IPS-15b (cell line): ENCODE results near the gene DAPP1.

Experiments
- H3K27me3 ChIP-seq: one replicate; pipeline ENCODE4 v1.6.1; 2013; ENCODE audit warnings: low read length; ENCODE audit not compliant: control insufficient read depth, insufficient read depth
- H3K36me3 ChIP-seq: one replicate; pipeline ENCODE4 v1.6.1; 2013; ENCODE audit warnings: low read length; ENCODE audit not compliant: control insufficient read depth, insufficient read depth
- H3K4me1 ChIP-seq: one replicate; pipeline ENCODE4 v1.6.1; 2013; ENCODE audit warnings: mild to moderate bottlenecking, low read length; ENCODE audit not compliant: control insufficient read depth, insufficient read depth
- H3K4me3 ChIP-seq: one replicate; pipeline ENCODE4 v1.5.1; 2013; ENCODE audit warnings: low read depth, low read length
- H3K9ac ChIP-seq: one replicate; pipeline ENCODE4 v1.6.1; 2013; ENCODE audit warnings: low read depth, mild to moderate bottlenecking, low read length
- H3K9me3 ChIP-seq: one replicate; pipeline ENCODE4 v1.6.1; 2013; ENCODE audit warnings: mild to moderate bottlenecking, low read length; ENCODE audit not compliant: control insufficient read depth, insufficient read depth

The DAPP1 gene

GRCh38 chr4:99859618-99860017 lies 43.0 kb downstream of the DAPP1 start:
- no peaks in the 10 kb centered on the region for H3K27me3 ChIP-seq
- no peaks in the 10 kb centered on the region for H3K9me3 ChIP-seq
- H3K36me3 ChIP-seq: no peaks in the 10 kb centered on the region
- no peak overlapping the region for H3K9ac ChIP-seq
- H3K4me1 ChIP-seq: no peaks in the 10 kb centered on the region
- H3K4me3 ChIP-seq: no peak overlapping the region

DNA sequence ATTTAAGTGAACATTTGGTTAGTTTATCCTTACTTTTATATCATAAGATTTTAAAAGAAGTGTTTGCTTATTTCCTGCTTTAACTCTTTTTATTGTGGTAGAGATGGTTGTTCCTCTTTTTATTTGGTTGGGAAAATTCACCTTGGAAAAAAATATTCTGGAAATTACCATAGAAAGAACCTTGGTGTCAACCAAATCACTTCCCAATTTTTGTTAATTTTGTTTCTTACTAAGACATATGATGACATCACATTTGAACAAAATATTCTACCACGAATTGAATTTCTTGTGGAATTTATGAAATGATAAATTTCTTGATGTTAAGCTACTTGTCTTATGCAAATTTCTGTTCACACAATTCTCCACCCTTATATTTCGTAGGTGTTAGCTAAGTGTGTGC lies 43.9 kb downstream of the DAPP1 start:
- H3K36me3 ChIP-seq: no peaks in the 10 kb centered on the region
- no peaks in the 10 kb centered on the region for H3K27me3 ChIP-seq
- H3K4me3 ChIP-seq: no peak overlapping the region
- H3K4me1 ChIP-seq: no peaks in the 10 kb centered on the region
- no peaks in the 10 kb centered on the region for H3K9me3 ChIP-seq
- H3K9ac ChIP-seq: no peak overlapping the region

DNA sequence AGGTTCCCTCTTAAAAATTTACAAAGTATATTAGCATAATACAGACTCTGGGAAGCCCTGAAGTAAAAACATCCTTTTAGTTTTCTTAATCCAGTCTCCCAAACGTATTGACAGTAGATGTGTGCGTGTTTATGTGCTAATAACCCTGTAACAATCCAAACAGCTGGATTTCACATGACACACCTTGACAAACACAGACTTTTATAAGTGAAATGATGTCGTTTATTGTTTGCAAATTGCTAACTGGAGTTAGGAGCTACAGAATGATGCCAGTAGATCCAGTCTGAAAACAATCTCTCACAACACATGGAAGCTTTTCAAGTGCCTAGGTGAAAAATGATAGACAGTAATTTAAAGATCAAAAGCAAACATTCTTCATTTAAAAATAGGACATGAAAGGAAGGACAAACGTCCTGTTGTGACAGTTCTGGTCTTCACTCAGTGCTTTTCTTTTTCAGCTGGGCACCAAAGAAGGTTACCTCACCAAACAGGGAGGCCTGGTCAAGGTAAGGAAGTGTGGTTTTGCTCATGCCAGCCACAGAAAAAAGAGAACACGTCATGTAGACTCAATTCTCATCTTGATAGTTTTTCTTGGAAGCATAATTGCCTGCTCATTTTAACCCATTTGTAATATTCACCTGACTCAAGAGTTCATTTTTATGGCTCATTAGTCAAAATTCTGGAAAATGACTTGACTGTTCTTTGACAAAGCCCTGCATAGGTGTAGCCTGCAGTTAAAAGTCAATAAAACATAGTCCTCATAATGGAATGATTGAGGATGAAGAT lies 44.7 kb downstream of the DAPP1 start:
- Histone ChIP-seq H3K9ac (no peak overlapping the region), H3K36me3 (no peaks in the 10 kb centered on the region), H3K4me1 (no peaks in the 10 kb centered on the region), H3K9me3 (no peaks in the 10 kb centered on the region), H3K27me3 (no peaks in the 10 kb centered on the region), H3K4me3 (no peak overlapping the region)

DNA sequence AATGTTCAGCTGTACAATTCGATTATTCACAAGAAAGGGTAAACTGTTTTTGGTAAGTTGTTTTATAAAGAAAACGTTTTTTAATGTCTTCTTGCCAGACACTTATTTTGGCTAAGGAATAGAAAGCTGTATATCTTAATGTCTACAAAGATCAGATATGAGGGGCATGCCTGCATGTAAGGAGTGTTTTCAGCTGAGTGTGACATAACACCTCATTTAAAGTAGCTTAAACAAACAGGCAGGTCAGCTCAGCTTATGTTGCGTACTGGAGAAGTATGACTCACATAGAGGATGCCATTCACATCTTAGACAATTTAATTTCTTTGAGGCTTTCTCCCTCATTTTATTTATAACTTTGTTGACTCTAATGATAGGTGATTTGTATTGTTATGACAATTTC lies 47.2 kb downstream of the DAPP1 start:
- no peak overlapping the region for H3K4me3 ChIP-seq
- no peaks in the 10 kb centered on the region for H3K36me3 ChIP-seq

DNA sequence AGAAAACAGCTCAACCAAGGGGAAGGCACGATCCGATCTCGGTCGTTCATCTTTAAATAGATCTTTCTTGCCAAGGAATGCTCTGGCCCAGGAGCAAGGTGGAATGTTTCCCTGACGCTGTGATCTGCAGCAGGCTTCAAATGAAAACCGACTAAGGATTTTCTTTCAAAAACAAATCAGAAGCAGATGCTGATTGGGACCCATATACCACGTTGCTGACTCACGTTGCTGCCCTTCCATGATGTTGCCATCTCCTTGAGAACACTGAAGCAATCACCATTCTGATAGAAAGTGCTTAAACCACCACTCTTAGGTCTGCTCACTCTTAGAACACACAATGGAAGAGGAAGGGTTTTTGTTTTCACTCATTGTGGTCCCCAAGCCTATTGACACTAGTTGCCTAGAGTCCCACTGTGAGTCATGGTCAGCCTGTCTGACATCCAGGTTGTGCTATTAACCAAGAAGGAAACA lies 51.5 kb downstream of the DAPP1 start:
- no peaks in the 10 kb centered on the region for H3K36me3 ChIP-seq

More for the DNA sequence above, 47.2 kb downstream of the DAPP1 start:
- Histone ChIP-seq H3K27me3 (no peaks in the 10 kb centered on the region), H3K9ac (no peak overlapping the region), H3K4me1 (no peaks in the 10 kb centered on the region), H3K9me3 (no peaks in the 10 kb centered on the region)

DNA sequence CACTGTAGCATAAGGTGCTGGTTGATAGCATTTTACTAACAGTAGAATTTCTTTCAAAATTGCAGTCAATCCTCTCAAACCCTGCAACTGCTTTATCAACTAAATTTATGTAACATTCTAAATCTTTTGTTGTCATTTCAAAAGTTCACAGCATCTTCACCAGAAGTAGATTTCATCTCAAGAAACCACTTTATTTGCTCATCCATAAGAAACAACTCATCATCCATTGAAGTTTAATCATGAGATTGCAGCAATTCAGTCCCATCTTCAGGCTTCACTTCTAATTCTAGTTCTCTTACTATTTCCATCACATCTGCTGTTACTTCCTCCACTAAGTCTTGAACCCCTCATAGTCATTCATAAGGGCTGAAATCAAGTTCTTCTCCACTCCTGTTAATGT lies 55.9 kb downstream of the DAPP1 start:
- Histone ChIP-seq H3K4me3 (no peak overlapping the region), H3K9me3 (no peaks in the 10 kb centered on the region), H3K4me1 (no peaks in the 10 kb centered on the region), H3K27me3 (no peaks in the 10 kb centered on the region), H3K36me3 (no peaks in the 10 kb centered on the region), H3K9ac (no peak overlapping the region)

More for the DNA sequence above, 51.5 kb downstream of the DAPP1 start:
- Histone ChIP-seq H3K4me1 (no peaks in the 10 kb centered on the region), H3K9ac (no peak overlapping the region), H3K27me3 (no peaks in the 10 kb centered on the region), H3K9me3 (no peaks in the 10 kb centered on the region), H3K4me3 (no peak overlapping the region)

DNA sequence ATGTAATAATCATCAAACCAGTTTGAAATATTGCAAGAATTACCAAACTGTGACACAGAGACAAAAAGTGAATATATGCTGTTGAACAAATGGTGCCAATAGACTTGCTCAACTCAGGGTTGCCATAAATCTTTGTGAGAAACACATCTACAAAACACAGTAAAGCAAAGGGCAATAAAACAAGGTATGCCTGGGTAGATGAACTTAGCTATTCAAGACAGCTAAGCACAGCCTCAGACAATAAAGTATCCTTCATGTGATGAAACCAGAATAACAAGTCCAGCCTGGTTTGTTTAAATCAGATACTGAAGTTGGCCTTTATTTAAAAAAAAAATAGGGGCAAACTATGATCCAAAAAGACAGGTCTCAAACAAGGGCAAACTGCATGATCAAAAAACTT lies 58.4 kb downstream of the DAPP1 start:
- H3K27me3 ChIP-seq: no peaks in the 10 kb centered on the region
- no peak overlapping the region for H3K4me3 ChIP-seq
- H3K9me3 ChIP-seq: no peaks in the 10 kb centered on the region
- no peak overlapping the region for H3K9ac ChIP-seq
- no peaks in the 10 kb centered on the region for H3K4me1 ChIP-seq
- H3K36me3 ChIP-seq: peaks cover 2% of the 10 kb centered on the region

DNA sequence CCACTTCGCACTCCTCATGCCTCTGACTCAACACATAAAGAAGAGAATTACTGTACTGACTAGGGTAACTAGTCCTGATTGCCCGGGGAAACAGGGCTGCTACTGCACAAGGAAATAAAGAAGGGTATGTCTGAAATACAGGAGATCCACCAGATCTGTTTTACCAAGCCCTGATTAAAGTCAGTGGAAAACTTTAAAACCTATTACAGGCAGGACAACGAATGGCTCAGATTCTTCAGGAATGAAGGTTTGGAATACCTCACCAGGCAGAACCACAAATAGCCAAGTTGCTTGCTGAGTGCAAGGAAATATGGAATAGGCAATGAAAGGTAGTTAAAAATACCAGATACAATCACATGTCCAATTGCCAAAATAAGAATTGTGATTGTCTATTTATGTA lies 60.3 kb downstream of the DAPP1 start:
- H3K4me1 ChIP-seq: no peaks in the 10 kb centered on the region
- no peak overlapping the region for H3K9ac ChIP-seq
- H3K27me3 ChIP-seq: no peaks in the 10 kb centered on the region
- no peak overlapping the region for H3K4me3 ChIP-seq
- no peaks in the 10 kb centered on the region for H3K9me3 ChIP-seq
- peaks cover 2% of the 10 kb centered on the region for H3K36me3 ChIP-seq

DNA sequence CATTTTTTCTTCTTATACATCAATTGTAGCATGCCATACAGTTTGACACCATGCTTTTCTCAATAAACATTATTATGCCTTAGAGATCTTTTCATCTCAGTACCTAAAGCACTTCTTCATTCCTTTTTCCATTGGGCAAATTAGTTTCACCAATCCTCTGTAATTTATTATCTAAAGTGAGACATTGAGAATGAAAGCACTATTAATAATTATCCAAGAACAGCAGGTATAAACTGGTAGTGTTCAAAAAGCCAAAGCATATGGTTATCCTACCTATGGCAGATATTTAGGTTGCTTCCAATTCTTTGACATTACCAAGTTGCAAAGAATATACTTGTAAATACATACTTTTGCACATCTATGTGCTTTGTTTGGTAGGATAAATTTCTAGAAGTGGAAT lies 62.0 kb downstream of the DAPP1 start:
- Histone ChIP-seq H3K9ac (no peak overlapping the region), H3K27me3 (no peaks in the 10 kb centered on the region), H3K9me3 (no peaks in the 10 kb centered on the region), H3K4me3 (no peak overlapping the region), H3K36me3 (peaks cover 2% of the 10 kb centered on the region), H3K4me1 (no peaks in the 10 kb centered on the region)

DNA sequence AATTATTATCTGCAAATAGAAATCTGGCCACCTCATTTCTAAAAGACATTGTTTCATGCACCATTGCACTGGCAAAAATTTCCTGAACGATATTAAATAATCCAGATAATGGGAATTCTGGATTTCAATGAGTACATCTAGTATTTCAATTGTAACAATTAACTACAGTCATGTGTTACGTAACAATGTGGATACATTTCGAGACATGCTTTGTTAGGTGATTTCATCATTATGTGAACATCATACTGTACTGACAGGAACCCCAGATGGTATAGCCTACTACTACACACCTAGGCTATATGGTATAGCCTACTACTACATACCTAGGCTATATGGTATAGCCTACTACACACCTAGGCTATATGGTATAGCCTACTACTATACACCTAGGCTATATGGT lies 62.8 kb downstream of the DAPP1 start:
- Histone ChIP-seq H3K27me3 (no peaks in the 10 kb centered on the region), H3K9ac (no peak overlapping the region), H3K4me1 (no peaks in the 10 kb centered on the region), H3K36me3 (peaks cover 2% of the 10 kb centered on the region), H3K9me3 (no peaks in the 10 kb centered on the region), H3K4me3 (no peak overlapping the region)

DNA sequence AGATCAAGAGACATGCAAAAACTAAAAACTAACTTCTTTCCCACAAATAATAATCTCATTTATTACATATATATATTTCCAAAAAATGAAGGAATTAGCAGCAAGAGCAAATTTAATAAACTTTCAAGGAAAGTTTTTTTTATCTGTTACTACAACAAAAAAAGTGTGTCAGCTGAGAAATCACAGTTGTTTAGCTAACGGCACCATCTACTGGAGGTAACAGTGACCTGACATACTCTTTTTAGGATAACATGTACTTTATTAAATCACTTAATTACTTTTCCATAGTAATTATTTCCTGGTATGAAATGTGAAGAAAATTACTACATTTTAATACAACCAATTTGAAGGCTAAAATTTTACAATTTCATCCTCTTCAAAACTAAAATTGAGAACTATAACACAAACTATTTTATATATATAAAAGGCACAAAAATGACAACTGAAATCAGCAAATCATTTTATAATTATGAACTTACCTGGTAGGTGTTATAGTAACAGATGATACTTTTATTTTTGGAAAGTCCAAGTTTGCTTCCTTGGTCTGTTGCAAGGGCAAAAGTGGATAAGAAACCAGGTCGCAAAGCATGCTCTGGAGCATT lies 68.5 kb downstream of the DAPP1 start:
- Histone ChIP-seq H3K9ac (no peak overlapping the region), H3K36me3 (no peaks in the 10 kb centered on the region), H3K4me3 (no peak overlapping the region), H3K4me1 (no peaks in the 10 kb centered on the region), H3K27me3 (no peaks in the 10 kb centered on the region), H3K9me3 (no peaks in the 10 kb centered on the region)

- Histone ChIP-seq H3K4me1 (no peaks in the 10 kb centered on the region), H3K9ac (no peak overlapping the region), H3K9me3 (no peaks in the 10 kb centered on the region), H3K27me3 (no peaks in the 10 kb centered on the region), H3K36me3 (no peaks in the 10 kb centered on the region), H3K4me3 (no peak overlapping the region)
These were observed 69.1 kb downstream of the DAPP1 start for GRCh38 chr4:99885687-99886086.
